ENCODE results near the gene PIK3C3.

DNA sequence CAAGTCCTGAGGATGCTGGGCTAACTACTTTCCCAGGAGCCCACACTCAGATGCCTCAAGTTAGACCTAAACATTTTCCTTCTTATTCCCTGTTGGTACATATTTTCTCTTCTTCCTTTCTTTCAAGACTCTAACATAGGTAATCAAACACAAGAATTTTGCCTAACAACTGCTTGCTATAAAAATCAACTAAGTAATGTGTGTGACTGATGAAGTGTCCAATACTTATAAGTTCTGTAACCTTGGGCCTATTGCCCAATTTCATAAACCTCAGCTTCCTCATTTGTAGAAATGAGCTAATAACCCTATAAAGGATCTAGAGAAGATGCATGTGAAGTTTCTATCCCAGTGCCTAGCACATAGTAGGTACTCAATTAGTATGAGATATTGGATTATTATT, 31.6 kb upstream of the PIK3C3 start:
- TF ChIP-seq GATA1 (IDR thresholded peaks at IDR 0.05; ENCODE audit: low read depth, low read length) (no peak), POLR2A (IDR thresholded peaks at IDR 0.05; ENCODE audit: low read length) (no peak)

Measured in erythroblast (primary cell).